Cortex of kidney (tissue), 1 donor: ENCODE data around the gene IQGAP2.

Source experiments
- DNase-seq: peaks from one replicate; lab custom pipeline; 2025; lab: John Stamatoyannopoulos, UW

IQGAP2 gene

GRCh38 chr5:76690704-76691466 is 287.8 kb downstream of the IQGAP2 start:
- DNase-seq = no peak

GRCh38 chr5:76691467-76692273 is 288.6 kb downstream of the IQGAP2 start:
- DNase-seq = no peak

GRCh38 chr5:76692274-76692540 is 289.1 kb downstream of the IQGAP2 start:
- no peak for DNase-seq

- no peak for DNase-seq
Measured at GRCh38 chr5:76692651-76693050, 289.6 kb downstream of the IQGAP2 start.

GRCh38 chr5:76693141-76693540 is 290.1 kb downstream of the IQGAP2 start:
- no peak for DNase-seq

- no peak for DNase-seq
Measured at GRCh38 chr5:76694317-76694716, 291.2 kb downstream of the IQGAP2 start.

- no peak for DNase-seq
Measured at GRCh38 chr5:76695346-76695745, 292.3 kb downstream of the IQGAP2 start.

- no peak for DNase-seq
Measured at GRCh38 chr5:76696251-76696650, 293.2 kb downstream of the IQGAP2 start.

GRCh38 chr5:76697670-76698069 is 294.6 kb downstream of the IQGAP2 start:
- no peak for DNase-seq

GRCh38 chr5:76700571-76700970 is 297.5 kb downstream of the IQGAP2 start:
- no peak for DNase-seq

GRCh38 chr5:76701298-76701697 is 298.2 kb downstream of the IQGAP2 start:
- DNase-seq = no peak

- DNase-seq = no peak
Measured at GRCh38 chr5:76703707-76704106, 300.6 kb downstream of the IQGAP2 start.

- no peak for DNase-seq
Measured at GRCh38 chr5:76704131-76704663, 301.1 kb downstream of the IQGAP2 start.

- DNase-seq = no peak
Measured at GRCh38 chr5:76705574-76705973, 302.5 kb downstream of the IQGAP2 start.

GRCh38 chr5:76709762-76710161 is 306.7 kb downstream of the IQGAP2 start:
- DNase-seq = no peak

- DNase-seq = no peak
Measured at GRCh38 chr5:76710991-76711390, 307.9 kb downstream of the IQGAP2 start.

- no peak for DNase-seq
Measured at GRCh38 chr5:76714751-76715485, 311.8 kb downstream of the IQGAP2 start.

GRCh38 chr5:76715486-76715735 is 312.3 kb downstream of the IQGAP2 start:
- DNase-seq = no peak

GRCh38 chr5:76715736-76716455 is 312.8 kb downstream of the IQGAP2 start, which contains the start of gene F2R:
F2R (plus strand) TSS chr5:76716126; CDS start chr5:76716308, 182 bp downstream.
- no peak for DNase-seq

- no peak for DNase-seq
Measured at GRCh38 chr5:76716456-76717157, 313.5 kb downstream of the IQGAP2 start.
